Upper lobe of left lung (tissue), 6 donors: ENCODE data around the gene VEPH1. TPM values are rescaled to one million over a fixed set of nuclear protein-coding genes. Genes with fewer than 3 reads are reported as not detected.
A peak's percentile ranks its signal among the peaks of the same experiment; 100 is the strongest.

Experiments used
- ATAC-seq, 2 donors: fragments of 200-7000 bp; cut with Tn5 transposase; one replicate each; pipeline ENCODE4 v1.9.1; 2022; ENCODE audit warnings: mild to moderate bottlenecking in 2 of 2, moderate library complexity in 2 of 2; ENCODE audit not compliant: low FRiP score in 2 of 2
- DNase-seq, 2 donors: peaks; one replicate each; pipeline ENCODE4 v3.0.0-alpha.2; 2019 to 2020
- H3K27ac ChIP-seq, 4 donors: fragments of 200-600 bp; sonication (generic); one replicate each; pipeline ENCODE4 v1.5.1; 2016 to 2019
- H3K27me3 ChIP-seq, 4 donors: fragments of 200-600 bp; sonication (generic); one replicate each; pipeline ENCODE4 v1.5.1; 2017 to 2019
- H3K36me3 ChIP-seq, 4 donors: fragments of 200-600 bp; sonication (generic); one replicate each; pipeline ENCODE4 v1.5.1; 2016 to 2019
- H3K4me1 ChIP-seq, 4 donors: fragments of 200-600 bp; sonication (generic); one replicate each; pipeline ENCODE4 v1.5.1; 2018 to 2019
- H3K4me3 ChIP-seq, 4 donors: fragments of 200-600 bp; sonication (generic); one replicate each; pipeline ENCODE4 v1.5.1; 2017 to 2019; ENCODE audit warnings: mild to moderate bottlenecking in 2 of 4, moderate library complexity in 1 of 4
- H3K9me3 ChIP-seq, 4 donors: fragments of 200-600 bp; sonication (generic); one replicate each; pipeline ENCODE4 v1.5.1; 2018 to 2019
- CTCF ChIP-seq, 6 experiments: fragments of 450-650 bp in 4 of 6; fragments of 200-600 bp in 2 of 6; sonication (generic) in 2 of 6; IDR thresholded peaks; one replicate each; pipeline ENCODE4 v1.5.1; 2016 to 2019; ENCODE audit warnings: antibody characterized with exemption in 6 of 6
- EP300 ChIP-seq, 4 donors: sonication (generic); formaldehyde crosslinking; IDR thresholded peaks; one replicate each; pipeline ENCODE4 v1.5.1; 2017; ENCODE audit warnings: antibody characterized with exemption in 4 of 4, control low read depth in 2 of 4
- POLR2A ChIP-seq, 4 donors: fragments of 450-650 bp; IDR thresholded peaks; one replicate each; pipeline ENCODE4 v1.5.1; 2016 to 2017; ENCODE audit warnings: antibody characterized with exemption in 4 of 4, mild to moderate bottlenecking in 2 of 4
- POLR2AphosphoS5 ChIP-seq, 2 donors: sonication (generic); formaldehyde crosslinking; IDR thresholded peaks; one replicate each; pipeline ENCODE4 v1.5.1; 2017; ENCODE audit warnings: antibody characterized with exemption in 2 of 2
- WGBS, 2 donors: methylation state at CpG; one replicate each; pipeline ENCODE4 v1.1.5; 2017 to 2018; 5-methylcytosine and 5-hydroxymethylcytosine counted together
- total RNA-seq, 6 donors: library from RNA; depleted of rRNA in 4 of 6; stranded (reverse); fragments of >200 nt in 4 of 6; gene quantifications; one replicate each; pipeline versions ENCODE4 v1.1.0 to v1.2.1, GENCODE V29; 2016 to 2021
- donor health status: DM: no; HTN: no; CAD: no; lungs with moderate emphysema.
- donor health status: DM: no; HTN: yes; CAD: no; lungs with severe emphysema.

VEPH1 gene
- total RNA-seq, 6 donors from 2014 or later = 78.6 to 229 (median 178) TPM

GRCh38 chr3:157369727-157370421 lies 133.3 kb downstream of the VEPH1 start:
- 54% methylated on average over 4 of the region's 4 CpGs for WGBS, 2 donors
- Histone ChIP-seq H3K4me1 (no peaks in the 10 kb centered on the region), H3K4me3 (no peak overlapping the region), H3K27ac (no peak overlapping the region), H3K27me3 (no peaks in the 10 kb centered on the region), H3K9me3 (no peaks in the 10 kb centered on the region), H3K36me3 (no peaks in the 10 kb centered on the region)
- TF ChIP-seq EP300 (IDR thresholded peaks at IDR 0.05) (no peak), POLR2AphosphoS5 (IDR thresholded peaks at IDR 0.05) (no peak), POLR2A (IDR thresholded peaks at IDR 0.05) (no peak), CTCF (IDR thresholded peaks at IDR 0.05) (no peak)
- DNase-seq (no peak), ATAC-seq (peak in 1 of 2 donors; percentile 40)

DNA sequence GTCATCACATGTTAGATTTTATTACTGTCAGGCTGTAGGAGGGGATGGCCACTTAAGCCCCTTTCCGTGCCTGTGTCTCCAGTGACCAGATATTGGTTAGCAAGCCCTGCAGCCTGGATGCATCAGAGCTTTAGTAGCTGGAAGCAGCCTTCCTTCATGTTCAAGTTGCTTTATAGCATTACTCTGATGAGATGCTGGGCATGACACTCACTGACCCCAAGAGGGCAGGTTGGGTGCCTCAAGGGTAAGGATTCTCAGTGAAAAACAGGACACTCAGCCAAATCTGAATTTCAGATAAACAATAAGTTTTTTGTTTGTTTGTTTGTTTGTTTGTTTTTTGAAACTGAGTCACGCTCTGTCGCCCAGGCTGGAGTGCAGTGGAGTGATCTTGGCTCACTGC lies 135.0 kb downstream of the VEPH1 start:
- TF ChIP-seq POLR2A (IDR thresholded peaks at IDR 0.05) (no peak), CTCF (IDR thresholded peaks at IDR 0.05) (no peak), EP300 (IDR thresholded peaks at IDR 0.05) (no peak), POLR2AphosphoS5 (IDR thresholded peaks at IDR 0.05) (no peak)
- 98 to 100% methylated on average over 3 of the region's 3 CpGs for WGBS, 2 donors
- Histone ChIP-seq H3K27me3 (no peaks in the 10 kb centered on the region), H3K36me3 (no peaks in the 10 kb centered on the region), H3K4me3 (no peak overlapping the region), H3K9me3 (no peaks in the 10 kb centered on the region), H3K4me1 (no peaks in the 10 kb centered on the region), H3K27ac (no peak overlapping the region)
- DNase-seq (no peak), ATAC-seq (no peak)

DNA sequence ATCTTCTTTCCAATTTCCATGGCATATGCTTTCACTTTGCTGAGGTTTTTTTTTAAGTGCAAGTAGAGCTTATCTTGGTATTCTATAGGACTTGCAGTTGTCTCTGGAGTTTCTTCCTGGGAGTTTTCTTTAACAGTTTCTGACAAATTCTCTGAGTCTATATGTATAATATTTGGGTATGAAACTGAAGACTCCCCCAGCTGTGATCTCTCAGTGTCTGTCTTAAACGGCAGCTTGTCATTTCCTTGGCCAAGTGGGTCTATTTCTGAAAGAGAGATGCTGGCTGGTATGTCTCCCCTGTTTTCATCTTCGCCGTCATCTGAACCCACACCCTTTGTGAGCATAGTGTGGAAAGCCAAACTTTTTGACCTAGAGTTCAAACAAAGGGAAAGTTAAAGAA lies 139.8 kb downstream of the VEPH1 start:
- no peak for DNase-seq
- no peaks in the 10 kb centered on the region for H3K36me3 ChIP-seq
- H3K9me3 ChIP-seq = no peaks in the 10 kb centered on the region
- H3K27ac ChIP-seq = no peak overlapping the region
- no peak overlapping the region for H3K4me3 ChIP-seq
- no peaks in the 10 kb centered on the region for H3K4me1 ChIP-seq
- TF ChIP-seq EP300 (IDR thresholded peaks at IDR 0.05) (no peak), POLR2AphosphoS5 (IDR thresholded peaks at IDR 0.05) (no peak), CTCF (IDR thresholded peaks at IDR 0.05) (no peak), POLR2A (IDR thresholded peaks at IDR 0.05) (no peak)
- 68 to 84% methylated on average over 3 of the region's 3 CpGs for WGBS, 2 donors
- H3K27me3 ChIP-seq = no peaks in the 10 kb centered on the region
- ATAC-seq = no peak

DNA sequence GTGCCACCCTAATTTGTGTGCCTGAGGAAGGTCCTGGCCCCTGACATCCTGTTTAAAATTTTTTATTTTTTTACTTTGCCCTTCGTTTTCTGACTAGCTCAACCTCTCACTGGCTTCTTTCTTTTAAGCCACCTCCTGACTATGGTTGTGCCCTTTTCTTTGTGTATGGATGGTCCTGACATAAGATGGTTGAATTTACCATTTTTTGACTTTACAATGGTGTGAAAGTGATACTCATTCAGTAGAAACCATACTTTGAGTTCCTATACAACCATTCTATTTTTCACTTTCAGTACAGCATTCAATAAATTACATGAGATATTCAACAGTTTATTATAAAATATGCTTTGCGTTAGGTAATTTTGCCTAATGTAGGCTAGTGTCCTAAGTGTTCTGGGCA lies 140.9 kb downstream of the VEPH1 start:
- Histone ChIP-seq H3K4me1 (no peaks in the 10 kb centered on the region), H3K27ac (no peak overlapping the region), H3K9me3 (no peaks in the 10 kb centered on the region), H3K36me3 (no peaks in the 10 kb centered on the region), H3K4me3 (no peak overlapping the region), H3K27me3 (no peaks in the 10 kb centered on the region)
- ATAC-seq = no peak
- 73 to 75% methylated on average over 2 of the region's 2 CpGs for WGBS, 2 donors
- TF ChIP-seq POLR2A (IDR thresholded peaks at IDR 0.05) = no peak
- no peak for DNase-seq

DNA sequence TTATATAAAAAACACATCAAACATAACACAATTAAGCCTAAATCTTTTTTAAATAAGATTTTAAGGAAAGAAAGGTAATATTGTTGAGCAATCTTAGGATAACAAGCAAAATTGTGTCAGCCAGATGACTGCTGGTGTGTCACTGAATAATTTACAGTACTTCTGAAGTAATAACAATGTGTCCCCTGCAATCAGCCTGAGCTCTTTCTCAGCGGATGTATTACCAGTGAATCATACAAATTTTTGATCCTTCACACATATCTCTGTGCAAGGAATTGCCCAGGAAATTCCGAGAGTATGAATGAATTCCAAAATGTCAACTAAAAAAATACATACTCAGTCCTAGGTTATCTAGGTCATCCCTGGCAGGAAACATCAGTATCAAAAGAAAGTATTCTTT lies 143.2 kb downstream of the VEPH1 start:
- Histone ChIP-seq H3K4me1 (no peaks in the 10 kb centered on the region), H3K4me3 (no peak overlapping the region), H3K9me3 (no peaks in the 10 kb centered on the region), H3K36me3 (no peaks in the 10 kb centered on the region), H3K27me3 (no peaks in the 10 kb centered on the region), H3K27ac (no peak overlapping the region)
- ATAC-seq = peak in 1 of 2 donors; percentile 35
- no peak for DNase-seq
- no peak for TF ChIP-seq CTCF (IDR thresholded peaks at IDR 0.05)
- TF ChIP-seq POLR2A (IDR thresholded peaks at IDR 0.05) = no peak
- TF ChIP-seq EP300 (IDR thresholded peaks at IDR 0.05) = no peak
- no peak for TF ChIP-seq POLR2AphosphoS5 (IDR thresholded peaks at IDR 0.05)
- WGBS, 2 donors = 71 to 72% methylated on average over 2 of the region's 2 CpGs
